ENCODE data around the gene FRMD4A.

DNA sequence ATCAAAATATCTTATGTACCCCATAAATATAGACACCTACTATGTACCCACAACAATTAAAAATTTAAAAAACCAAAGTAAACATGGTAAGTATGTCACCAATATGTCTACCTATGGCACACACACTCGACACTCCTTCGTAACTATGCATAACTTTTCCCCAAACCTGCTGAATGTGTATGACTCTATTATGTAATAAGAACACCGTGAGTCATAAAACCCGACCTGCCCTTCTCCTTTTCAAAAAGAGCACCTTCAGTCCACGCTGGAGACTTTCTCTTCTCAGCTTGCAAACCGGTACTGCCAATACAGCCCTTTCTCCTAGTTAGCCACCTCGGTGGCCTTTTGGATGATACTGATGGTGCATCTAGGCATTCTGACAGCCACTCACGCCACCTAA, 557.7 kb downstream of the FRMD4A start:
- TF ChIP-seq, protein P1, sequence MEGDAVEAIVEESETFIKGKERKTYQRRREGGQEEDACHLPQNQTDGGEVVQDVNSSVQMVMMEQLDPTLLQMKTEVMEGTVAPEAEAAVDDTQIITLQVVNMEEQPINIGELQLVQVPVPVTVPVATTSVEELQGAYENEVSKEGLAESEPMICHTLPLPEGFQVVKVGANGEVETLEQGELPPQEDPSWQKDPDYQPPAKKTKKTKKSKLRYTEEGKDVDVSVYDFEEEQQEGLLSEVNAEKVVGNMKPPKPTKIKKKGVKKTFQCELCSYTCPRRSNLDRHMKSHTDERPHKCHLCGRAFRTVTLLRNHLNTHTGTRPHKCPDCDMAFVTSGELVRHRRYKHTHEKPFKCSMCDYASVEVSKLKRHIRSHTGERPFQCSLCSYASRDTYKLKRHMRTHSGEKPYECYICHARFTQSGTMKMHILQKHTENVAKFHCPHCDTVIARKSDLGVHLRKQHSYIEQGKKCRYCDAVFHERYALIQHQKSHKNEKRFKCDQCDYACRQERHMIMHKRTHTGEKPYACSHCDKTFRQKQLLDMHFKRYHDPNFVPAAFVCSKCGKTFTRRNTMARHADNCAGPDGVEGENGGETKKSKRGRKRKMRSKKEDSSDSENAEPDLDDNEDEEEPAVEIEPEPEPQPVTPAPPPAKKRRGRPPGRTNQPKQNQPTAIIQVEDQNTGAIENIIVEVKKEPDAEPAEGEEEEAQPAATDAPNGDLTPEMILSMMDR (IDR thresholded peaks at IDR 0.05) = no peak
- TF ChIP-seq POLR2A (IDR thresholded peaks at IDR 0.05) (no peak), EP300 (IDR thresholded peaks at IDR 0.05) (no peak), POLR2AphosphoS5 (IDR thresholded peaks at IDR 0.05) (no peak)

All from stomach (tissue), 4 donors.